ENCODE results near the gene CMTM5. TPM values are rescaled to one million over a fixed set of nuclear protein-coding genes. Genes with fewer than 3 reads are reported as not detected.
"Not testable (repeated sequence)": the region's sequence is repeated elsewhere in the genome, so short reads cannot be mapped to it uniquely, and the experiment has no call there.

The CMTM5 gene
- total RNA-seq, 1 donor = not detected

GRCh38 chr14:23382731-23383440 lies 6.0 kb downstream of the CMTM5 start:
- H3K9me3 ChIP-seq (ENCODE audit: low read depth, low read length) = no peaks in the 10 kb centered on the region
- TF ChIP-seq, protein P1, sequence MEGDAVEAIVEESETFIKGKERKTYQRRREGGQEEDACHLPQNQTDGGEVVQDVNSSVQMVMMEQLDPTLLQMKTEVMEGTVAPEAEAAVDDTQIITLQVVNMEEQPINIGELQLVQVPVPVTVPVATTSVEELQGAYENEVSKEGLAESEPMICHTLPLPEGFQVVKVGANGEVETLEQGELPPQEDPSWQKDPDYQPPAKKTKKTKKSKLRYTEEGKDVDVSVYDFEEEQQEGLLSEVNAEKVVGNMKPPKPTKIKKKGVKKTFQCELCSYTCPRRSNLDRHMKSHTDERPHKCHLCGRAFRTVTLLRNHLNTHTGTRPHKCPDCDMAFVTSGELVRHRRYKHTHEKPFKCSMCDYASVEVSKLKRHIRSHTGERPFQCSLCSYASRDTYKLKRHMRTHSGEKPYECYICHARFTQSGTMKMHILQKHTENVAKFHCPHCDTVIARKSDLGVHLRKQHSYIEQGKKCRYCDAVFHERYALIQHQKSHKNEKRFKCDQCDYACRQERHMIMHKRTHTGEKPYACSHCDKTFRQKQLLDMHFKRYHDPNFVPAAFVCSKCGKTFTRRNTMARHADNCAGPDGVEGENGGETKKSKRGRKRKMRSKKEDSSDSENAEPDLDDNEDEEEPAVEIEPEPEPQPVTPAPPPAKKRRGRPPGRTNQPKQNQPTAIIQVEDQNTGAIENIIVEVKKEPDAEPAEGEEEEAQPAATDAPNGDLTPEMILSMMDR (IDR thresholded peaks at IDR 0.05; ENCODE audit: extremely low read depth, low read depth, low read length) = no peak
- no peak overlapping the region for H2AFZ ChIP-seq (ENCODE audit: low read length)
- H3K36me3 ChIP-seq (ENCODE audit: insufficient read depth, low read length) = no peaks in the 10 kb centered on the region
- no peak overlapping the region for H3K27ac ChIP-seq (ENCODE audit: low read depth, low read length)
- no peaks in the 10 kb centered on the region for H3K27me3 ChIP-seq (ENCODE audit: insufficient read depth, low read length)
- no peaks in the 10 kb centered on the region for H3K4me1 ChIP-seq (ENCODE audit: insufficient read depth, low read length)
- H3K79me2 ChIP-seq (ENCODE audit: insufficient read depth, low read length) = no peaks in the 10 kb centered on the region
- no peak for DNase-seq (ENCODE audit: insufficient read length, low spot score, missing footprints)
- H4K20me1 ChIP-seq (ENCODE audit: insufficient read depth, low read length) = no peaks in the 10 kb centered on the region
- no peak overlapping the region for H3K4me3 ChIP-seq (ENCODE audit: insufficient read depth, low read length)
- H3K4me2 ChIP-seq (ENCODE audit: insufficient read depth, low read length) = no peak overlapping the region

DNA sequence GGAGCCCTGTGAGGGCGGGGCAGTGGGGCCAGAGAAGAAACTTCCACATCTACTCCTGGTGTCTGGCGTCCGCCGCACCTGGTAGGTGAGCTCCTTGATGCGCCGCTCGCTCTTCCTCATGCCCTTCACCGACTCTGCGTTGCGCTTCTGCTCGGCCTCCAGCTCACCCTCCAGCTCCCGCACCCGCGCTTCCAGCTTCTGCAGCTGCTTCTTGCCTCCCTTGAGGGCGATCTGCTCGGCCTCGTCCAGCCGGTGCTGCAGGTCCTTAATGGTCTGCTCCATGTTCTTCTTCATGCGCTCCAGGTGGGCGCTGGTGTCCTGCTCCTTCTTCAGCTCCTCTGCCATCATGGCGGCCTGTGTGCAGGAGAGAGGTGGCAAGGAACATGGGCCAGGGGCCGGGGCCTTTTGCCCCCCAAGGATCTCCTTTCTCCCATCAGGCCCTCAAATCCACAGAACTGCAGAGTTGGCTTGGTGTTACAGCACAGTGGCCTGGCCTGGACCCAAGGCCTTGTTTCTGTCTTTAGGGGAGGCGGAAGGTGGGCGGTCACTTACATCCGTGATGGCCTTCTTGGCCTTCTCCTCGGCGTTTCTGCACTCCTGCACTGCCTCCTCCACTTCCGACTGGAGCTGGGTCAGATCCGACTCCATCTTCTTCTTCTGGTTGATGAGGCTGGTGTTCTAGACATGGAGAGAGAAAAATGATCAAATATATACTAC lies 7.7 kb downstream of the CMTM5 start:
- no peak overlapping the region for H3K4me3 ChIP-seq (ENCODE audit: insufficient read depth, low read length)
- H3K4me1 ChIP-seq (ENCODE audit: insufficient read depth, low read length) = no peaks in the 10 kb centered on the region
- no peaks in the 10 kb centered on the region for H3K79me2 ChIP-seq (ENCODE audit: insufficient read depth, low read length)
- TF ChIP-seq, protein P1 (IDR thresholded peaks at IDR 0.05; ENCODE audit: extremely low read depth, low read depth, low read length) = no peak
- no peaks in the 10 kb centered on the region for H3K36me3 ChIP-seq (ENCODE audit: insufficient read depth, low read length)
- no peak overlapping the region for H3K4me2 ChIP-seq (ENCODE audit: insufficient read depth, low read length)
- DNase-seq (ENCODE audit: insufficient read length, low spot score, missing footprints) = no peak
- no peaks in the 10 kb centered on the region for H3K27me3 ChIP-seq (ENCODE audit: insufficient read depth, low read length)
- no peaks in the 10 kb centered on the region for H3K9me3 ChIP-seq (ENCODE audit: low read depth, low read length)
- H2AFZ ChIP-seq (ENCODE audit: low read length) = no peak overlapping the region
- H4K20me1 ChIP-seq (ENCODE audit: insufficient read depth, low read length) = no peaks in the 10 kb centered on the region
- H3K27ac ChIP-seq (ENCODE audit: low read depth, low read length) = no peak overlapping the region

DNA sequence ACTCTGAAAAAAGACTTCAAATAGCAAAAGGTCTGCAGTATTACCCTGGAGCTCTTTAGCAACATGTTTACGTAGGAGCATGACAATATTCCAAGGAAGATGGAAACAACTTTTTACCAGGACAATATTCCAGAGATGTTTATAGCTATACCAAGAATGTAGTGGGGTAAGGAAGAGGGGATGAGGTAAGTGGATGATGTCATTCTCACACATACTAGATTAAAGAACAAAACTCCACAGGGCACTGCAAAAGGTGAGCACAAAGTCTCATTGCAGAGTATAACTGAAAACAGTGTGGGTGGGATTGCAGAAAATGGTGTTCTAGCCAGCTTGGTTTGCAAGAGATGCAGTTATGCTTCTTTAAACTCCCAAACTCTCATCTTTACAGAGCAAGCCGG lies 8.4 kb downstream of the CMTM5 start:
- DNase-seq (ENCODE audit: insufficient read length, low spot score, missing footprints) = no peak
- TF ChIP-seq, protein P1 (IDR thresholded peaks at IDR 0.05; ENCODE audit: extremely low read depth, low read depth, low read length) = no peak

GRCh38 chr14:23385642-23386265 lies 8.9 kb downstream of the CMTM5 start:
- Histone ChIP-seq H3K27me3 (ENCODE audit: insufficient read depth, low read length) (no peaks in the 10 kb centered on the region), H3K27ac (ENCODE audit: low read depth, low read length) (no peak overlapping the region), H3K4me1 (ENCODE audit: insufficient read depth, low read length) (no peaks in the 10 kb centered on the region), H3K79me2 (ENCODE audit: insufficient read depth, low read length) (no peaks in the 10 kb centered on the region), H2AFZ (ENCODE audit: low read length) (no peak overlapping the region), H3K9me3 (ENCODE audit: low read depth, low read length) (no peaks in the 10 kb centered on the region), H3K36me3 (ENCODE audit: insufficient read depth, low read length) (no peaks in the 10 kb centered on the region), H3K4me3 (ENCODE audit: insufficient read depth, low read length) (no peak overlapping the region), H3K4me2 (ENCODE audit: insufficient read depth, low read length) (no peak overlapping the region), H4K20me1 (ENCODE audit: insufficient read depth, low read length) (no peaks in the 10 kb centered on the region)
- TF ChIP-seq, protein P1 (IDR thresholded peaks at IDR 0.05; ENCODE audit: extremely low read depth, low read depth, low read length) = no peak
- no peak for DNase-seq (ENCODE audit: insufficient read length, low spot score, missing footprints)

More for the DNA sequence above, 8.4 kb downstream of the CMTM5 start:
- Histone ChIP-seq H3K79me2 (ENCODE audit: insufficient read depth, low read length) (no peaks in the 10 kb centered on the region), H3K36me3 (ENCODE audit: insufficient read depth, low read length) (no peaks in the 10 kb centered on the region), H2AFZ (ENCODE audit: low read length) (no peak overlapping the region), H3K4me2 (ENCODE audit: insufficient read depth, low read length) (no peak overlapping the region), H3K4me1 (ENCODE audit: insufficient read depth, low read length) (no peaks in the 10 kb centered on the region), H3K9me3 (ENCODE audit: low read depth, low read length) (no peaks in the 10 kb centered on the region), H3K27me3 (ENCODE audit: insufficient read depth, low read length) (no peaks in the 10 kb centered on the region), H3K4me3 (ENCODE audit: insufficient read depth, low read length) (no peak overlapping the region), H3K27ac (ENCODE audit: low read depth, low read length) (no peak overlapping the region), H4K20me1 (ENCODE audit: insufficient read depth, low read length) (no peaks in the 10 kb centered on the region)

- H4K20me1 ChIP-seq (ENCODE audit: insufficient read depth, low read length); H3K4me1 ChIP-seq (ENCODE audit: insufficient read depth, low read length); H3K9me3 ChIP-seq (ENCODE audit: low read depth, low read length): not testable (repeated sequence)
Observed at GRCh38 chr14:23386266-23386657, 9.4 kb downstream of the CMTM5 start.

More at GRCh38 chr14:23386266-23386657, 9.4 kb downstream of the CMTM5 start:
- not testable (repeated sequence) for H3K36me3 ChIP-seq (ENCODE audit: insufficient read depth, low read length); H3K27me3 ChIP-seq (ENCODE audit: insufficient read depth, low read length); DNase-seq (ENCODE audit: insufficient read length, low spot score, missing footprints); H3K4me3 ChIP-seq (ENCODE audit: insufficient read depth, low read length); H3K27ac ChIP-seq (ENCODE audit: low read depth, low read length); H3K79me2 ChIP-seq (ENCODE audit: insufficient read depth, low read length); H3K4me2 ChIP-seq (ENCODE audit: insufficient read depth, low read length); H2AFZ ChIP-seq (ENCODE audit: low read length)

Data from osteoblast (primary cell).